Measurements from ENCODE around the gene SCN7A. TPM values are rescaled to one million over a fixed set of nuclear protein-coding genes. Genes with fewer than 3 reads are reported as not detected.

SCN7A gene
- not detected in 2 replicates for total RNA-seq (2014; rRNA removed; shearing (Covaris generic))

GRCh38 chr2:166494140-166494624 is at the start of gene SCN7A:
SCN7A (minus strand) TSS chr2:166494249; CDS start chr2:166477696, 16,553 bp downstream.
- DNase-seq (ENCODE audit: low spot score), result no peak

GRCh38 chr2:166539340-166540162 is 45.5 kb upstream of the SCN7A start:
- peak; percentile 75 for DNase-seq (ENCODE audit: low spot score)
- in situ Hi-C loops (cut with HindIII; ENCODE audit: low sequenced_read_pairs), result no loop called here

More at GRCh38 chr2:166494140-166494624, at the start of gene SCN7A:
- in situ Hi-C loops (cut with HindIII; ENCODE audit: low sequenced_read_pairs), result no loop called here

- no peak for DNase-seq (ENCODE audit: low spot score)
- in situ Hi-C loops (cut with HindIII; ENCODE audit: low sequenced_read_pairs), result no loop called here
Measured at GRCh38 chr2:166536111-166536510, 42.1 kb upstream of the SCN7A start.

DNA sequence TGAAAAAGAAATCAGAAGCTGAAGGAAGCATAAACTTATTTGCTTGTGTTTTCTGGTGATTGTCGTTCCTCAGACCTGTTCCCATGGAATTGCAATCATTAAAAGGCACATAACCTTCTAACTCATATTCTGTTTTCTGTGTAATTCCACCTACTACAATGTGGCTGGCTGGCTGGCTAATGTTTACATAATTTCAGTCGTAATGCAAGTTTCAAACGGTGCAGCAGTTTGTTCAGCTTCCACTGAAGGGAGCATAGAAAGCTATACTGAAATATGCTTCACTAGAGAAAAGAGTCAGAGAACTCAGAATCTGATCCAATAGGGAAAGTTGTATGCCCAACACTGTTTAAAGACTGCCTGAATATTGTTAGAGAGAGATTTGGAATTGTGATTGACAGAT is 27.1 kb upstream of the SCN7A start:
- in situ Hi-C loops (cut with HindIII; ENCODE audit: low sequenced_read_pairs), result no loop called here

GRCh38 chr2:166520604-166521003 is 26.6 kb upstream of the SCN7A start:
- DNase-seq (ENCODE audit: low spot score), result no peak
- in situ Hi-C loops (cut with HindIII; ENCODE audit: low sequenced_read_pairs), result no loop called here

More for the DNA sequence above, 27.1 kb upstream of the SCN7A start:
- no peak for DNase-seq (ENCODE audit: low spot score)

- in situ Hi-C loops (cut with HindIII; ENCODE audit: low sequenced_read_pairs), result no loop called here
- no peak for DNase-seq (ENCODE audit: low spot score)
Measured at GRCh38 chr2:166519391-166519962, 25.4 kb upstream of the SCN7A start.

DNA sequence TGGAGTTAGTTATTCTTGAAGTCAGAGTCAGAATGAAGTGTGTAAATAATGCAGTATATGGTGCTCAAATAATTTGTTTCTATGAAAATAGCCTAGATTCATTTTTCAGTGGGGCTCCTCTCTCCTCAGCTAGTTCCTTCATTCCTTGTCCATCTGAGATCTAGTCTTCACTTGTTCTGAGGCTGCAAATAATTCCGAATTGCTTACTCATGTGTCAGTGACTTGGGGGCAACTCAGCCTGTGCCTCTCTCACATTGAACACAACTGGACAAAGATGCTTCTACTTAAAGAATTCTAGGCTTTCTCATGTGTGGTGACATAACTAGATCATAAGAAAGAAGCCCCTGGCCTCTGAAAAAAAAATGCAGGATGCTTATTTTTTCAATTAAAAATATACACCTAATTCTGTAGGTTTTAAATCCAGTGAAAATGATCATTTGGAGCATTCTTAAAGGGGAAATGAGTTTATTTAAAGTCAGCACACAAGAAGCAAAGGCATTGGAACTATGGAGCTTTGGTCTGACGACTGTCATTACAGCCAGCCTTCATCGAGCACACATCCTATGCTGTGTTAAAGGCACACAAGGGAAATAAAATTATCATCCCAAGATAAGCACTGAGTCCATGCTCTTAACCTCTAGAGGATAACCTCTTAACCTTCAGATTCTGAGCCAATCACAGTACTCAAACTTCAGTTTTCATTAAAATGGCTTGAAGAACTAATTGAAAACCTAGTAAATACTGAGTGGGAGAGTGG is 24.8 kb upstream of the SCN7A start:
- in situ Hi-C loops (cut with HindIII; ENCODE audit: low sequenced_read_pairs), result no loop called here

GRCh38 chr2:166517533-166518061 is 23.5 kb upstream of the SCN7A start:
- no peak for DNase-seq (ENCODE audit: low spot score)
- in situ Hi-C loops (cut with HindIII; ENCODE audit: low sequenced_read_pairs), result no loop called here

More for the DNA sequence above, 24.8 kb upstream of the SCN7A start:
- DNase-seq (ENCODE audit: low spot score), result no peak

GRCh38 chr2:166516712-166517303 is 22.8 kb upstream of the SCN7A start:
- in situ Hi-C loops (cut with HindIII; ENCODE audit: low sequenced_read_pairs), result no loop called here

GRCh38 chr2:166513952-166514351 is 19.9 kb upstream of the SCN7A start:
- in situ Hi-C loops (cut with HindIII; ENCODE audit: low sequenced_read_pairs), result no loop called here
- DNase-seq (ENCODE audit: low spot score), result no peak

More at GRCh38 chr2:166516712-166517303, 22.8 kb upstream of the SCN7A start:
- peak; percentile 21 for DNase-seq (ENCODE audit: low spot score)

GRCh38 chr2:166499281-166499680 is 5.2 kb upstream of the SCN7A start:
- in situ Hi-C loops (cut with HindIII; ENCODE audit: low sequenced_read_pairs), result no loop called here
- no peak for DNase-seq (ENCODE audit: low spot score)

DNA sequence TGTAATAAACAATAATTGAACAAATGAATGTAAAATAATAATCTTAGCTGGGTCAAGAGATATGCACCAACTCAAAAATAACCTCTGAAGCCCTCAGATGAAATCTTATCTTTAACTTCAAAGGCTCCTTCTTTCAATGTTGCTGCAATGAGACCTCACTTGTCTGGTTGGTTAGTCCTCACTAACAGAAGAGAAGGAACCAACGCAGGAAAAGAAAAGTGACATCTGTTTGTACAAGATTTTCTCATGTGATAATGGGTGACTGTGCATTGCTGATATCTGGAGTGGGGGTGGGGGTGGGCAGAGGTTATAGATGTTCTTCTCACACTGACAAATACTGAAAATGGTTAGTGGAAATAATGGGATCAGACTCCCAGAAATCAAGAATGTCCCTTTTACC is 2.6 kb downstream of the SCN7A start:
- no peak for DNase-seq (ENCODE audit: low spot score)
- in situ Hi-C loops (cut with HindIII; ENCODE audit: low sequenced_read_pairs), result no loop called here

GRCh38 chr2:166487171-166487570 is 6.9 kb downstream of the SCN7A start:
- in situ Hi-C loops (cut with HindIII; ENCODE audit: low sequenced_read_pairs), result no loop called here
- no peak for DNase-seq (ENCODE audit: low spot score)

- in situ Hi-C loops (cut with HindIII; ENCODE audit: low sequenced_read_pairs), result no loop called here
- DNase-seq (ENCODE audit: low spot score), result no peak
Measured at GRCh38 chr2:166485558-166486178, 8.4 kb downstream of the SCN7A start.

GRCh38 chr2:166472332-166472731 is 21.7 kb downstream of the SCN7A start:
- DNase-seq (ENCODE audit: low spot score), result no peak
- in situ Hi-C loops (cut with HindIII; ENCODE audit: low sequenced_read_pairs), result no loop called here

- no peak for DNase-seq (ENCODE audit: low spot score)
- in situ Hi-C loops (cut with HindIII; ENCODE audit: low sequenced_read_pairs), result no loop called here
Measured at GRCh38 chr2:166468124-166469024, 25.7 kb downstream of the SCN7A start.

- DNase-seq (ENCODE audit: low spot score), result no peak
- in situ Hi-C loops (cut with HindIII; ENCODE audit: low sequenced_read_pairs), result no loop called here
Measured at GRCh38 chr2:166464187-166464586, 29.9 kb downstream of the SCN7A start.

- in situ Hi-C loops (cut with HindIII; ENCODE audit: low sequenced_read_pairs), result no loop called here
Measured at GRCh38 chr2:166463640-166464039, 30.4 kb downstream of the SCN7A start.

More at GRCh38 chr2:166463640-166464039, 30.4 kb downstream of the SCN7A start:
- DNase-seq (ENCODE audit: low spot score), result no peak

All from G401 (cell line).